Activated CD4-positive, alpha-beta T cell treated with anti-CD3 and anti-CD28 coated beads for 24 hours (primary cell): ENCODE measurements around the gene CDK7.
"Not testable (repeated sequence)": the region's sequence is repeated elsewhere in the genome, so short reads cannot be mapped to it uniquely, and the experiment has no call there.

Source experiments
- DNase-seq, 2 donors: peaks; one replicate each; pipeline ENCODE4 v3.0.0-alpha.2; 2020; ENCODE audit warnings: low read depth in 2 of 2

CDK7 gene

DNA sequence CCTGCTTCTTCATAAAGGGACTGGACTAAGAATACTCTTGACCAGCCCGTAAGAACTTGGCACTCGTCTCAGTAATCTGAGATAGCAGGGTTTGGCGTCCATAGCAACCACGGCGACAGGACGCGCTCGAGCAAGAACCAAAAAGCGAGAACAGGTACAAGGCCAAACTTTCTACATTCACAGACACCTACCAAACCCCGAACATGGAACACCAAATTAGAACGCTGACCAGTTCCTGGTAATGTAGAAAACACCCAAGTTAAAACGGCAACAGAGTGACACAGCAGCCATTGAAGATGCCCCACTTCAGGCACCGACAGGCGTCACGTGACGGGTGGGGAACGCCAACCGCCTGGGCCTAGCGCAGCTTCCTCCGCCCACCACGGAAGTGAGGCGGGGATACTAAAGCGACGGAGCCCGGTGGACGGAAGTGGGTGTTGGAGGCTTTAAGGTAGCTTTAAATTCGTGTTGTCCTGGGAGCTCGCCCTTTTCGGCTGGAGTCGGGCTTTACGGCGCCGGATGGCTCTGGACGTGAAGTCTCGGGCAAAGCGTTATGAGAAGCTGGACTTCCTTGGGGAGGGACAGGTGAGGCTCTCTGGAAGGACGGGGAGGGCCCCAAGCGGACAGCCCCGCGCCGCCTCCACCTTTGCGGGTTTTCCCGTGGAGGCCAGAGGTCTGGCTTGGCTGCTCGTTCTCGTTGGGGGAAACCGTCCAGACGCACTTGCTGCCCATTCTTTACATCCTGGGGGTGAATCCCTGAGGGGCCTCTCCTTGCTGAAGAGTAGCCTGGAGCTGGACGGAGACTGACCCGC lies at the start of gene CDK7:
CDK7 (plus strand) TSS at position 430 of the 812 bp plus-strand sequence; CDS start at position 520, 90 bp downstream.
- DNase-seq = peak; percentile 84 to 85

DNA sequence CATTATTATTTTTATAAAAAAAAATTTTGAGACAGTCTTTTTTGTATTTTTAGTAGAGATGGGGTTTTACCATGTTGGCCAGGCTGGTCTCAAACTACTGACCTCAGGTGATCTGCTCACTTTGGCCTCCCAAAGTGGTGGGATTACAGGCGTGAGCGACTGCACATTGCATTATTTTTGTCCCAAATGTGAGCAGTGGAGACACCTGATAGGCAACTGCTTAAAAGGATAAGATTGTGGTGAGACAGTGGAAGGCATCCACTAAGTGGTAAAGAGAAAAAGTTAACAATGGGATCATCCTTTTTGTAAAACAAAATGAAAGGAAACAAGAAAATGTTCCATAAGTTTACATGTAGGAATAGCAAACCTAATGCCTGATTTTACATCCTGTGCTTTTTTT lies 47.3 kb upstream of the CDK7 start:
- DNase-seq = no peak

DNA sequence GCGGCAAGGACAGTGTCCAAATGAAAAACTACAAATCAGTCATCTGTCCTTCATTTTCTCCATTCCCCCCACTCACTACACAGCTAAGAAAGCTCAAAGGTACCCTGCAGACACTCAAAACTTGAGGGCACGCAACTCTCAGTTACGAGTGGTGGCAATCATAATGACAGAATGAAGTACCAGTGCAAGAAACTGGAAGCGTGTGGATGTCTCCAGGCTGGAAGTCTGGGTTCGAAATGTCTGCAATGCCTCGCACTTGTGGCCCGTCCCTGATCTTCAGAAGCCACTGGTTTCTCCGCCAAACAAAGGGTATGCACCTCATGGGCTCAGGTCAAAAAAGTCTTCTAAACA lies 45.9 kb upstream of the CDK7 start:
- DNase-seq = no peak

DNA sequence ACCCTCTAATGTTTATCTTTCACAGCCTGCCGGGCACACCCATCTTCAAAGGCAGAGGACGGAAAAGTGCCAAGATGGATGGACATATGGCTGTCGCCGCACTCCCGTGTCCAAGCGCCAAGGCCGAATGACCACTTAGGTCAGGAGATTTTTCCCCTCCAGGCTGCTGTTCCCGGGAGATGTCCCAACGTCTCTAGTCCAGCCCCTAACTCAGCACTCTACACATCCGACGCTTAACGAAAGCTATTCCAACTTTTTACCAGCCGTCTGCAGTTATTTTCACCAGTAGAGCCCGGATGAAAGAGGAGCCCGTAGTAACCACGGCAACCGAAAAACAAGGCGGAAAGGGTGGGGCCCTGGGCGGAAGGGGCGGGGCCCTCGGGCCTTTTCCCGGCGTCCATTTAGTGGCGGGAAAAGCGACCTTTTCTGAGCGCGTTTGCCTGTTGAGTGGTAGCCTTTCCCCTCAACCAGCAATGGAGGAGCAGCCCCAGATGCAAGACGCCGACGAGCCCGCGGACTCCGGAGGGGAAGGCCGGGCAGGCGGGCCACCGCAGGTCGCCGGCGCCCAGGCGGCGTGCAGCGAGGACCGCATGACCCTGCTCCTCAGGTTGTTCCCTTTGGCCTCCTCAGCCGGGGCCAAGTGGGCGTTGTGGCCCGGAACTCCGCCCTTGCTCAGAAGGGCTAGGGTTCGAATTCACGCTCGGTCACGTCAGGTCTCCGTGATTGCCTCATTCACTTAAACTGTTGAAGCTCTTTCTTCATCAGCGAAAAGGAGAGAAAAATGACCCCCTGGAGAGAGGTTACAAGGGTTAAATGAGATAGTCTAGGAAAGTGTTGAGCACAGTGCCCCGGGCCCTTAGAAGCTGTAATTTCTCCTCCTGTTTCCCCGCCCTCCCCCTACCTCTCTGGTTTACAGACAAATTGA lies 45.3 kb upstream of the CDK7 start, which contains the start of gene CENPH:
CENPH (plus strand) TSS at position 422 of the 925 bp plus-strand sequence; CDS start at position 474, 52 bp downstream.
- DNase-seq = peak; percentile 90 to 92

DNA sequence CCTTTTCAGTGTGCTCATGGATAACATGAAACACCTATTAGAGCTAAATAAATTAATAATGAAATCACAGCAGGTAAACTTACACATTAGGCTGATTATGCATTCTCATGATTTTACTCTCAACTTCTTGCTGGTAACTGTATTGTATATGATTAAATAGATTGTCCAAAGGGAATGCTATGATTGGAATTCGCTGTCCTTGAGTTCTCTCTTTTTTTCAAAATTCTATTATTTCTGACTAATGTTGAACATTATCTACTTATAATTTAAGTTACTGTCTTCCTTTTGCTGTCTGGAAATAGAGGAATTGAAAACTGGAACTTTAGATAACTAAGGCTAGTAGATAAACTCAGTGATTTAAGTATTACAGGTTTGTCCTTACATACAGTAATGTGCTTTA lies 32.2 kb upstream of the CDK7 start:
- no peak for DNase-seq

DNA sequence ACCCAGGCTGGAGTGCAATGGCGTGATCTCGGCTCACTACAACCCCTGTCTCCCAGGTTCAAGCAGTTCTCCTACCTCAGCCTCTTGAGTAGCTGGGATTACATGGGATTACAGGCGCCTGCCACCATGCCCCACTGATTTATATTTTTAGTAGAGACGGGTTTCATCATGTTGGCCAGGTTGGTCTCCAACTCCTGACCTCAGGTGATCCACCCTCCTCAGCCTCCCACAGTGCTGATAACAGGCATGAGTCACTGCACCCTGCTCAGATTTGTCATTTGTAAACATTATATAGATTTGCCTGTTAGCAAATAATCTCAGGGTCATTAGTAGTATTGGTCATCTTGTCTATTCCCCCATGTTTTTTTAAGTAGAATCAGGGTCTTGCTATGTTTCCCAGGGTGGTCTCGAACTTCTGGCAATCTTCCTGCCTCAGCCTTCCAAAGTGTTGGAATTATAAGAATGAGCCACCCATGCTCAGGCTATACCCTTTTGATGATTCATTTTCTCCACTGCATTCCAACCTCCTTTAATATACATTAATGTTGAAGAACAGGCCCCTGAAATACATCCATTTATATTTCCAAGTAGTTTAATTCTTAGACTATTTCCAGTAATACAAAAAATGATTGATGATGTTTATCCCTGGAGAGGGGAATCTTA lies 28.0 kb upstream of the CDK7 start:
- no peak for DNase-seq

DNA sequence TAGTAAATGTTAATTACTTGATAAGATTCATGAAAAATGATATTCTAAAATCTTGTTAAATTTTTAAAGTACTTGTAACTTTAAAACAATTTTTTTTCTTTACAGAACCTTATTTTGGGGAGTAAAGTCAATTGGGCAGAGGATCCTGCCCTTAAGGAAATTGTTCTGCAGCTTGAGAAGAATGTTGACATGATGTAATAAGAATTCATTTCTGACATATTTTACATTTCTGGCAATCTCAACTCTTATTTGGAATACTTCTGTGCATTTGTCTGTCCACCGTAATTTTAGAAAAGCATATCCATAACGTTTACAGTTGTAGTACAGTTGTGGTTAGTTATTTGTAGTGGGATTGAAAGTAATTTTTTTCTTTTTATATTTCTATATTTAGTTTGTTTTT lies 25.1 kb upstream of the CDK7 start:
- no peak for DNase-seq

DNA sequence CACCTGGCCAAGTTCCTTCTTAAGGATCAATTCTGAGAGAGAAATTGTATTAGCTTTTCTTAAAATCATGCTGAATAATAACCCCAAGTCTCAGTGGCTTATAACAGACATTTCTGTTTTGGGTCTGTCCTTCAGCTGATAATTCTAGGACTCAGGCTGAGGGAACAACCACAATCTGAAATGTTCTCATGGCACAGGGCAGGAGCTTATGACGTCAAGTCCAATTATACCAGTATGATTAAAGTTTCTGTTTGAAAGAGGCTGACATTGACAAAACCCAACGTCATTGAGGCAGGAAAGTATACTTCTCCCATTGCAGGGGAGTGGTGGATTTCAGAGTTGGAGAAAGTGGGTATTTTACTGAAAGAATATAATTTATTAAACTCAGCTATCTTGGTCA lies 23.5 kb upstream of the CDK7 start:
- no peak for DNase-seq

DNA sequence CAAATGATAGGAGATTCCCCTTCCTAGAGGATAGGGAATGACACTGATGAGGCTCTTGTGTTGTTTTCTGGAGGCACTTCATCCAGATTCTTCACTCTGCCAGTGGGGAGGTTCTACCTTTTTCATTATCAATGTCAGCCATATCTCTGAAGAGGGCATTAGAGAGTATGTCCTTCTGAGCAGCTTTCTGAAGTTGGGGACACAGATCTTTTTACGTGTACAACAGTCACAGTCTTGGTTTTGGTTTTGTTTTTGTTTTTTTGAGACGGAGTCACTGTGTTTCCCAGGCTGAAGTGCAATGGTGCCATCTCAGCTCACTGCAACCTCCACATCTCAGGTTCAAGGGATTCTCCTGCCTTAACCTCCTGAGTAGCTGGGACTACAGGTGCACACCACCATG lies 22.7 kb upstream of the CDK7 start:
- no peak for DNase-seq

DNA sequence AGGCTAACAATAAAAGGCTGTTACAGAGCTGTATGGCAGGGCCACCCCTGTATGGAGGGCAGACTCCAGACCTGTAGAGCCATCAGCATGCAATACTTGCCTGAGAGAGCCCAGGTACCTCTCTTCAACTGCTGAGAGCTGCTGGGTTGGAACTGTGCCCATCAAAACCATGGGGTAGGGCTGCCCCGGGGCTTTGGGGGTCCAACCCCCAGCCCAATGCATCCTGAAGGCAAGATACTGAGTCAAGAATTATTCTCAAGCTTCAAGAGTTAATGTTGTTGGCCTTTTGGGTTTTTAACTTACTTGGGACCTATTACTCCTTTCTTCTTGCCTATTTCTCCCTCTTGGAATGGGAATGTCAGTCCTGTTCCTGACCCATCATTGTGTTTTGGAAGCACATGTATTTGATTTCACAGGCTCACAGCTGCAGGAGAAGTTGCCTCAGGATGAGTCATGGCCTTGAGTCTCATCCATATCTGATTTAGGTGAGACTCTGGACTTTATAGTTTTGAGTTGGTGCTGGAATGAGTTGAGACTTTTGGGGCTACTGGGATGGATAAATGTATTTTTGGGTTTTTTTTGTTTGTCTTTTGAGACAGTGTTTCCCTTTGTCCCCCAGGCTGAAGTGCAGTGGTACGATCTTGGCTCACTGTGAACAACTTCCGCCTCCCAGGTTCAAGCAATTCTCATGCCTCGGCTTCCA lies 21.0 kb upstream of the CDK7 start:
- DNase-seq = no peak

DNA sequence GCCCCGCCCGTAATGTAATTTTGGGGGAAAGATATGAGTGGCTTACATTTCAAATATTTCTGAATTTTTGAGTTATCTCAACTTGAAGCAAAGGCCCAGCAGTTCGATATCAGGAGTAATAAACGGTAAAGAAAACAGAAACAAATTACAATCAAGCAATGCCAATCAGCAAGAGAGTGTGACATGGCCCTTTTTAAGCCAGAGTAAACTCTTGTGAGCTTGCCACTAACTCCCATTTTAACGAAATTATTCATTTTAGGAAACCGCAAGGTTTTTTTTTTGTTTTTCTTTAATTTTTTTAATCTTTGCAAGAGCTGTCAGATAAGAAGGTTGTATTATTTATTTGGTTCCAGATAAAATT lies 17.6 kb upstream of the CDK7 start:
- no peak for DNase-seq

DNA sequence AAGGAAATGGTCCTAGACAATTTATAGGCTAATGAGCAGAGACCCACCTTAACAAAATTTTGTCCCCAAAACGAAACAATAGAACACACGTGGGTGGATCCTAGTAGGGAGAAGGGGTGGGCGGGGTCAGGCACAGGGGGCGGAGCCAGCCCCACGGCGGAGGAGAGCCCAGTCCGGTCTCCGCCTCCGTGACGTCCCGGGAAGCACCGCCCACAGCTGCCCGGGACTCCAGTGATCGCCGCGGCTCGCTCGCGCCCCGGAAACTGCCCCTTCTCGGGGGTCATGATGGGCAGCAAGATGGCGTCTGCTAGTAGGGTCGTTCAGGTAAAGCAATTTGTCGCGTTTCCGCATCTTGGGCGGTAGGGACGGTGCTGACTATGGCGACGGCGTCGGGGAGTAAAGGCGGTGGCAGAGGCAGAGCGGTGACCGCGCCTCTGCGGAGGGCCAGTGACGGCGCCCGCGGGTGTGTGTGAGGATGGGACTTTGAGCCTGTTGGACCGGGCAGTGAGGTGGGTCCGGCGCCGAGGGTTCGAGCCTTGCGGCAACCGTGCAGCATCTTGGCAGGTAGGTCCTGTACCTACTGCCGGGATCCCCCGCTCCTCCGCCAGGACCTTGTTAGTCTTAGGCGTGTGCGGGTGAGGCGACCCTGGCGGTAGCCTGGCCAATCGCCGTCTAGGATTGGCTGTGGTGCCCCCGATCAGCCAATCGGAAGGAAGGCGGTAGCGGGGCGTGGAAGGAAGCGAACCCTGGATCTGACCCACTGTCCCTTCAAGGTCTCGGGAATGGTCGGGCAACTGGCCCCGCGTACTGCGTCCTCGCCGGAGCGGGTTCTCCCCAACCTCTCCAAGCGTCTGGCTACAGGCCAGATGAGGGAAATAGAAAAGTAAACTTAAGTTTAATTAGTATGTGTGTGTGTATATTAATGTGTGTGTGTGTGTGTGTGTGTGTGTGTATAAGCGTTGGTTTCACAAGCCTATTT lies 16.8 kb upstream of the CDK7 start:
- peak; percentile 92 to 97 for DNase-seq

DNA sequence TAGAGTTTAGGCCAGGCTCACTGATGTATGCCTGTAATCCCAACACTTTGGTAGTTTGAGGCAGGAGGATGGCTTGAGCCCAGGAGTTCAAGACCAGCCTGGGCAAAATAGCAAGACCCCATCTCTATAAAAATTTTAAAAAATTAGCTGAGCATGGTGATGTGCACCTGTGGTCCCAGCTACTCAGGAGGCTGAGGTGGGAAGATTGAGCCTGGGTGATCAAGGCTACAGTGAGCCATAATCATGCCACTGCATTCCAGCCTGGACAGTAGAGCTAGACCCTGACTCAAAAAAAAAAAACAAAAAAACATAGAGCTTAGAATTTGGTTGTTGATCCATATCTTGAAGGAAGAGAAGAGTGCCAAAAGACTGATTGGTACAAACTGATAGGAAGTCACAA lies 14.7 kb upstream of the CDK7 start:
- DNase-seq = no peak

DNA sequence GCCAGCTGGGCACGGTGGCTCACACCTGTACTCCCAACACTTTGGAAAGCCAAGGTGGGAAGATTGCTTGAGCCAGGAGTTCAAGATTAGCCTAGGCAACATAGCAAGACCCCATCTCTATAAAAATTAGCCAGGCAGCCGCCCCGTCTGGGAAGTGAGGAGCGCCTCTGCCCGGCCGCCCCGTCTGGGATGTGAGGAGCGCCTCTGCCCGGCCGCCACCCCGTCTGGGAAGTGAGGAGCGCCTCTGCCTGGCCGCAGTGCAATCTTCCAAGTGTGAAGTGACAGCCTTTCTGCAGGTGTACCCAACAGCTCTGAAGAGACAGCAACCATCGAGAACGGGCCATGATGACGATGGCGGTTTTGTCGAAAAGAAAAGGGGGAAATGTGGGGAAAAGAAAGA lies 14.3 kb upstream of the CDK7 start:
- not testable (repeated sequence) for DNase-seq

DNA sequence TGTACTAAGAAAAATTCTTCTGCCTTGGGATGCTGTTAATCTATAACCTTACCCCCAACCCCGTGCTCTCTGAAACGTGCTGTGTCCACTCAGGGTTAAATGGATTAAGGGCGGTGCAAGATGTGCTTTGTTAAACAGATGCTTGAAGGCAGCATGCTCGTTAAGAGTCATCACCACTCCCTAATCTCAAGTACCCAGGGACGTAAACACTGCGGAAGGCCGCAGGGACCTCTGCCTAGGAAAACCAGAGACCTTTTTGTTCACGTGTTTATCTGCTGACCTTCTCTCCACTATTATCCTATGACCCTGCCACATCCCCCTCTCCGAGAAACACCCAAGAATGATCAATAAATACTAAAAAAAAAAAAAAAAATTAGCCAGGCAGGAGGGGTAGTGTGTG lies 13.9 kb upstream of the CDK7 start:
- not testable (repeated sequence) for DNase-seq

DNA sequence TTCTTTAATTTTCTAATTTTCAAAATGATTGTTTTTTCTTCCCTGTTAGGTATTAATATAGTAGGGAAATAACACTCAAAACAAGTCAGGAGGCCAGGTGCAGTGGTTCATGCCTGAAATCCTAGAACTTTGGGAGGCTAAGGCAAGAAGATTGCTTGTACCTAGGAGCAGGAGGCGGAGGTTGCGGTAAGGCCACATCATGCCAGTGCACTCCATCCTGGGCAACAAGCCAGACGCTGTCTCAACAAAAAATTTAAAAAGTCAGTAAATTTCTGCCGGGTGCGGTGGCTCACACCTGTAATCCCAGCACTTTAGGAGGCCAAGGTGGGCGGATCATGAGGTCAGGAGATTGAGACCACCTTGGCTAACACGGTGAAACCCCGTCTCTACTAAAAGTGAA lies 10.2 kb upstream of the CDK7 start:
- DNase-seq = no peak

DNA sequence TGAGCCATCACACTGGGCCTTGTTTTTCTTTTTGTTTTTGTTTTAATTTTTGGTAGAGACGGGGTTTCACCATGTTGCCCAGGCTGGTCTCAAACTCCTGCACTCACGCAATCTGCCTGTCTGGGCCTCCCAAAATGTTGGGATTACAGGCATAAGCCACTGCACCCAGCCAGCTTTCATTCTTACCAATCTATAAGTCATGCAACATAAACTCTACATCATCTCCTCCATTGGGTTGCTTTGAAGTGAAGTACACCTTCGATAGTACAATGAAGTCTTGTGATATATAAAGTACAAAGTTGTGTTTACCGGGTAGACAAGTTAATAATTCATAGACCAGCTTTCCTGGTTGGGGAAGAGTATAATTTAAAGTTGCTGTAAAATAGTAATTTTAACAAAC lies 8.8 kb upstream of the CDK7 start:
- DNase-seq = no peak

DNA sequence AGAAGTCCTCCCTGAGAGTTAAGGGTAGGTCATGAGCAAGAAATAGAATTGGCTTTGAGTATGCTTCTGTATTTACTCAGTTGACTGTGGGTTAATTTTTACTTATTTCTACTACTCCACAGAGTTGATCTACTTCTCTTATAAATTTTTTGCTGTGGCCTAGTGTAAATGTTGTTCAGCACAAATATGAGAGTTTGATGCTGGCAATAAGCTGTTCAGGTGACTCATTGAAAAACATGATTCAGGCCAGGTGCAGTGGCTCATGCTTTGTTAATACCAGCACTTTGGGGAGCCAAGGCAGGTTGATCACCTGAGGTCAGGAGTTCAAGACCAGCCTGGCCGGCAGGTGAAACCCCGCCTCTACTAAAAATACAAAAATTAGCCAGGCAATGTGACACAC lies 4.5 kb upstream of the CDK7 start:
- DNase-seq = no peak

DNA sequence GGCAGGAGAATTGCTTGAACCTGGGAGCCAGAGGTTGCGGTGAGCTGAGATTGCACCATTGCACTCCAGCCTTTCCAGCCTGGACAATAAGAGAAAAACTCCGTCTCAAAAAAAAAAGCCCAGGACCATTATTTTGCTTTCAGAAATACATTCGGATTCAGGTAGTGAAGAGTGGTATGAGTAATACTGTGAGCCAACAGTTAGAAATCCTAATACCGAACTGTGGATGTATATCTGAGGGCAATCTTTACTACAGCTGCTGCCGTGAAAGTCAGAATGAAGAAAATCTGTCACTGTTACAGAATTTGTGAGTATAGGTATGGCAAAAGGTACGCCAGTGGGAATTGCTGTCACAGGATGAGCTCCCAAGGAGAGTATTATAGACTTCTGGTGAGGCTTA lies 3.4 kb upstream of the CDK7 start:
- DNase-seq = no peak

DNA sequence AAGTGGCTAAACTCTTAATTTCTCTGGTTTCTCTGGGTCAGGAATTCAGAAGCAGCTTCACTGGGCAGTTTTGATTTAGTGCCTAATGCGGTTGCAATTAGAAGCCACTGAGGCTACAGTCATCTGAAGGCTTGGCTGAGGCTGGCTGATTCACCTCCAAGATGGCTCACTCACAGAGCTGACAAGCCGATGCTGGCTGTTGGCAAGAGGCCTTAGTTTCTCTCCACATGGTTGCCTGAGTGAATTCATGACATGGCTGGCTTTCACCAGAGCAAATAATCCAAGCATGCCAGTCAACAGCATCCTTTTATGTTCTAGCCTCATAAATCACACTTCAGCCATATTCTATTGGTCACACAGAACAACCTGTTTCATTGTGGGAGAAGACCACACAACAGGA lies 2.8 kb upstream of the CDK7 start:
- DNase-seq = no peak

DNA sequence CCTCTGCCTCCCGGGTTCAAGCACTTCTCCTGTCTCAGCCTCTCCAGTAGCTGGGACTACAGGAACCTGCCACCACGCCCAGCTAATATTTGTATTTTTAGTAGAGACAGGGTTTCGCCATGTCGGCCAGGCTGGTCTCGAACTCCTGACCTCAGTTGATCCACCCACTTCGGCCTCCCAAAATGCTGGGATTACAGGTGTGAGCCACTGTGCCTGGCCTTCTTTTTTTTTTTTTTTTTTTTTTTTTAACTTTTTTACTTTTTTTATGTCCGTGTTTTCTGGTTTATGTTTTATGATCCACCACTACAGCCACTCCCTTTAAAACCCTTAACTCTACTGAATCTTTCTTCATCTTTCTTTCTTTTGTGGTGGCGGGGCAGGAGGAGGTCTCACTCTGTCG lies 2.0 kb downstream of the CDK7 start:
- DNase-seq = not testable (repeated sequence)
